ENCODE measurements around the gene KIAA0586.
A peak's percentile ranks its signal among the peaks of the same experiment; 100 is the strongest.
"Not testable (repeated sequence)": the region's sequence is repeated elsewhere in the genome, so short reads cannot be mapped to it uniquely, and the experiment has no call there.

KIAA0586 gene

DNA sequence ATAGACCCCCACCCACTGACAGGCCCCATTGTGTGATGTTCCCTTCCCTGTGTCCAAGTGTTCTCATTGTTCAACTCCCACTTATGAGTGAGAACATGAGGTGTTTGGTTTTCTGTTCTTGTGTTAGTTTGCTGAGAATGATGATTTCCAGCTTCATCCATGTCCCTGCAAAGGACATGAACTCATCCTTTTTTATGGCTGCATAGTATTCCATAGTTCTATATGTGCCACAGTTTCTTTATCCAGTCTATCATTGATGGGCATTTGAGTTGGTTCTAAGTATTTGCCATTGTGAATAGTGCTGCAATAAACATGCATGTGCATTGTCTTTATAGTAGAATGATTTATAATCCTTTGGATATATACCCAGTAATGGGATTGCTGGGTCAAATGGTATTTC, 152.5 kb downstream of the KIAA0586 start:
- not testable (repeated sequence) for H3K9me3 Mint-ChIP-seq (ENCODE audit: low read depth); H3K36me3 Mint-ChIP-seq; H3K4me1 Mint-ChIP-seq (ENCODE audit: low read depth); H3K27ac Mint-ChIP-seq; H3K27me3 Mint-ChIP-seq; H3K4me3 Mint-ChIP-seq

DNA sequence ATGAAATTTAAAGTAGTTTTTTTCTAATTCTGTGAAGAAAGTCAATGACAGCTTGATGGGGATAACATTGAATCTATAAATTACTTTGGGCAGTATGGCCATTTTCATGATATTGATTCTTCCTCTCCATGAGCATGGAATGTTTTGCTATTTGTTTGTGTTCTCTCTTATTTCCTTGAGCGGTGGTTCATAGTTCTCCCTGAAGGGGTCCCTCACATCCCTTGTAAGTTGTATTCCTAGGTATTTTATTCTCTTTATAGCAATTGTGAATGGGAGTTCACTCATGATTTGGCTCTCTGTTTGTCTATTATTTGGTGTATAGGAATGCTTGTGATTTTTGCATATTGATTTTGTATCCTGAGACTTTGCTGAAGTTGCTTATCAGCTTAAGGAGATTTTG, 153.9 kb downstream of the KIAA0586 start:
- not testable (repeated sequence) for H3K4me1 Mint-ChIP-seq (ENCODE audit: low read depth); H3K27ac Mint-ChIP-seq; H3K4me3 Mint-ChIP-seq; H3K36me3 Mint-ChIP-seq; H3K9me3 Mint-ChIP-seq (ENCODE audit: low read depth); H3K27me3 Mint-ChIP-seq

DNA sequence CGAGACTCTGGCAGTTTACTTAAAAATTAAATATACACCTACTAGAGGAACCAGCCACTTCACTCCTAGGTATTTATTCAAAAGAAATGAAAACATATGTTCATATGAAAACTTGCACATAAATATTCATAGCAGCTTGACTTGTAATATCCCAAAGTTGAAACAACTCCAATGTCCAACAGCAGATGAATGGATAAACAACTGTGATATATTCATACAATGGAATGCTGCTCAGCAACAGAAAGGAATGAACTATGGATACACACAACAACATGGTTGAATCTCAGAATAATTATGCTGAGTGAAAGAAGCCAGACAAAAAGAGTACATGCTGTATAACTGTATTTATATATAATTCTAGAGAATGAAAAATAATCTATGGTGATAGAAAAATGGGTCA, 156.9 kb downstream of the KIAA0586 start:
- Mint-ChIP-seq H3K27me3 (peaks cover 7% of the 10 kb centered on the region), H3K9me3 (ENCODE audit: low read depth) (peaks cover 4% of the 10 kb centered on the region), H3K36me3 (peaks cover 7% of the 10 kb centered on the region), H3K27ac (no peak overlapping the region), H3K4me3 (no peak overlapping the region), H3K4me1 (ENCODE audit: low read depth) (peaks cover 4% of the 10 kb centered on the region)

DNA sequence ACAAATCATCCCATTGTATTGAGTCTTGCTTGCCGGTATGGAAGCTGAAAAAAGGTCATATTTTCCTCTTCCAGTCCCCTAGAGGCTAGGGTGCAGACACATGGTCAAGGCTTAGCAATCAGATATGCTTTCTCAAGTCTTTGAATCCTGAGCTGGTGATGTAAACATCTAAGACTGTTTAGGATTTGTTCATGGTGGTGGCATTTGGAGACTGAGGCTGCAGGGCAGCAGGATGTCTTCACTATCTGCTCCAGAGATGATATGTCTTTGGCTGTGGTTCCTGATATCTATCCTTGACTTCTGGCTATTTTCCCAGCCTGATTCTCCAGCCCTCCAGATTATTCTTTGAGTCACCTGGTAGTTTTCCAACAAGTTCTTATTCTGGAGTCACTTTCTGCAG, 159.8 kb downstream of the KIAA0586 start:
- peaks cover 5% of the 10 kb centered on the region for H3K36me3 Mint-ChIP-seq
- peaks cover 4% of the 10 kb centered on the region for H3K9me3 Mint-ChIP-seq (ENCODE audit: low read depth)
- peaks cover 7% of the 10 kb centered on the region for H3K27me3 Mint-ChIP-seq
- peaks cover 4% of the 10 kb centered on the region for H3K4me1 Mint-ChIP-seq (ENCODE audit: low read depth)
- H3K27ac Mint-ChIP-seq = no peak overlapping the region
- H3K4me3 Mint-ChIP-seq = no peak overlapping the region

DNA sequence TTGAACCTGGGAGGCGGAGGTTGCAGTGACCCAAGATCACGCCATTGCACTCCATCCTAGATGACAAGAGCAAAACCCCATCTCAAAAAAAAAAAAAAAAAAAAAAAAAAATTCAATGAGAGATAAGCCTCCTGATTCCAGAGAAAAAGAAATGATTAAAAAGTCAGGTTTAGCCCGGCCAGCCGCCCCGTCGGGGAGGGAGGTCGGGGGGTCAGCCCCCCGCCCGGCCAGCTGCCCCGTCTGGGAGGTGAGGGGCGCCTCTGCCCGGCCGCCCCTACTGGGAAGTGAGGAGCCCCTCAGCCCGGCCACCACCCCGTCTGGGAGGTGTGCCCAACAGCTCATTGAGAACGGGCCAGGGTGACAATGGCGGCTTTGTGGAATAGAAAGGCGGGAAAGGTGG, 160.8 kb downstream of the KIAA0586 start:
- not testable (repeated sequence) for H3K36me3 Mint-ChIP-seq; H3K27ac Mint-ChIP-seq; H3K4me3 Mint-ChIP-seq; H3K9me3 Mint-ChIP-seq (ENCODE audit: low read depth); H3K27me3 Mint-ChIP-seq; H3K4me1 Mint-ChIP-seq (ENCODE audit: low read depth)

DNA sequence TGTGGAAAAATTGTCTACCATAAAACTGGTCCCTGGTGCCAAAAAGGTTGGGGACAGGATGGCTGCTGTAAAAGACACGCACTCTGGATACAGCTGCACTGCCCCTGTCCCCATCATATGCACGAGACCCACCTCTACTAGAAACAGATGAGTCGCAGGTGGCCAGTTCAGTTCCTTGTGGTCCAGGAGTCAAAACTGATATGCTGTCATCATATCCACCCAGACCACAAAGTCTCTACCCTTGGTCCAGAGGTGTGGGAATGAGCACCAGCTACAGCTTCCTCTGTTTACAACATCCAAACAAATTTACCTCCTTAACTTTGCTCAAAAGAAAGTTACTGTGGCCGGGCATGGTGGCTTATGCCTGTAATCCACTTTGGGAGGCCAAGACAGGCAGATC, 166.5 kb downstream of the KIAA0586 start:
- no peak overlapping the region for H3K27ac Mint-ChIP-seq
- no peak overlapping the region for H3K4me3 Mint-ChIP-seq
- no peaks in the 10 kb centered on the region for H3K9me3 Mint-ChIP-seq (ENCODE audit: low read depth)
- H3K36me3 Mint-ChIP-seq = no peaks in the 10 kb centered on the region
- H3K4me1 Mint-ChIP-seq (ENCODE audit: low read depth) = peaks cover 26% of the 10 kb centered on the region
- H3K27me3 Mint-ChIP-seq = peaks cover 6% of the 10 kb centered on the region

DNA sequence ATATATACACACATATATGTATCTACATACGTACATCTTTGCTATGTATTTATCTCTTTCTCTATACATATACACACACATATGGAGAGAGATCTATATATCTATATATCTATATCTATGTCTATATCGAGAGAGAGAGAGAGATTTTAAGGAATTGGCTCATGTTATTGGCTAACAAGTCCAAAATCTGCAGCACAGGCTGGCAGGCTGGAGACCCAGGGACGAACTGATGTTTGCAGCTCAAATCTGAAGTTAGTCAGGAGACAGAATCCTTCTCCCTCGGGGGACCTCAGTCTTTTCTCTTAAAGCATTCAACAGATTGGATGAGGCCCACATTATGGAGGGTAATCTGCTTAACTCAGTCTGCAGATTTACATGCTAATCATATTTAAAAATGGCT, 169.5 kb downstream of the KIAA0586 start:
- Mint-ChIP-seq H3K4me3 (no peak overlapping the region), H3K36me3 (no peaks in the 10 kb centered on the region), H3K9me3 (ENCODE audit: low read depth) (no peaks in the 10 kb centered on the region), H3K4me1 (ENCODE audit: low read depth) (peaks cover 34% of the 10 kb centered on the region), H3K27me3 (peaks cover 13% of the 10 kb centered on the region), H3K27ac (no peak overlapping the region)

DNA sequence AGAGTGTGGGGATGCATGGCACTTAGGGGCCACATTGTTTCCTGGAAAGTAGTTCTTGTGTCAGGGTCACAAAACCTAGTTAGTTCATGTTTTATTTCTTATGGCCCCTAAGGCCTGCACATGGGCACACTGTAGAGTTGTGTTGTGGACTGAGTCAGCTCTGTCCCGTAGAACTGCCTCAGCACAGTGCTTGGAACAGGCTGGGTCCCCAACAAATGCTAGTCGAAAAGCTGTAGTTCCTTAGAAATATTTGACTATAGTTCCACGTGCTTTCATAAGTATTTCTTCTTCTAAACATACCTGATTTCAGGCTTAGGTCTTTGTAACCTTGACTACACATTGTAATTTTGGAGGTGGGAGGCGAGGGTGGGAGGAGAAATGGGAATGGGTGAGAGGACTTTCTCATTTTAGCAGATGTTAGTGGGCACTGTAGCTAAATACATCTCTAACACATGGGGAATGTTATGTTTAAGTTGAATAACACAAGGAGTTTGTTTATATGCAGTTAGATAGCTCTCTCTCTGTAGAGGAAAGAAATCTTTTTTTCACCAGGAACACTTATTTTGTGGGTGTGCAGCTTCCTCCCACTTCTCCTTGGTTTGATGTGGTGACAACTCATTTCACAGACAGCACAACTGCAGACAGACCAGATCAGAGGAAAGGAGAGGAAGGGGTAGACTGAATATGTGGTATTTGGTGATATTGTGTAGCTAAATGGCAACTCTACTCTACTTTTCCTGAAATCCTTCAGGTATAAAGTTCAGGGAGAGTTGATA, 170.7 kb downstream of the KIAA0586 start:
- Mint-ChIP-seq H3K36me3 (no peaks in the 10 kb centered on the region), H3K4me3 (peak overlapping the region; percentile 63), H3K27me3 (peaks cover 14% of the 10 kb centered on the region), H3K27ac (no peak overlapping the region), H3K4me1 (ENCODE audit: low read depth) (peaks cover 34% of the 10 kb centered on the region), H3K9me3 (ENCODE audit: low read depth) (no peaks in the 10 kb centered on the region)

DNA sequence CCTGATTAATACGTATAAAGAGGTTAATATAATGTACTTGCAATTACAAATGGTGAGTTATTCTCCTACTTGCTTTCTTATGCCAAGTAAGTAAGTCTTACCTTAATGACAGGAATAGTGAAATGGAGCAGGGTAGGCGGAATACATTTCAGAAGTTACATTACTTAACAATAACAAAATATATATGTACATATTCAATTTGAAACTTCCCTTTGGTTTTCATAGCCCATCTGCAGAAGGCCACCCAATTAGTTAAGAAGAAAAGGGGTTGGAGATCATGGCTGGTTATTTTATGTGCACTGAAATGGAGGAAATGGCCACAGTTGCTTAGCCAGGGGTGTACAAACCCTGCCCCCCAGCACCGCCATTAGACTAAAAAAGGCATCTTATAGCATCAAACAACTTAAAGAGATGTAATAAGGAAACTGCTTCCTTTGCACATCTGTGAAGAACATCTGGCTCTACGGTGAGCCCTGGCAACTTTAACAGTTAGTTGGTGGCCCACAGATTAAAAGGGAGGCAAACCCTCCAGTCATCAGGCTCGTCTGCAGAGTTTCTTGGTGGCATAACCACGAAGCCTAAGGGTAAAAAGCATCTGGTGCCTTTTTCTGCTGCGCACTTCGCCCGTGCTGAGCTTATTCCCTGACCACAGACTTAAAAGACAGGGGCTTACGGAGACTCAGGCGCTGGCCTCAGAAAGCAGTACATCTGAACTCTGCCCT, 171.4 kb downstream of the KIAA0586 start:
- peaks cover 14% of the 10 kb centered on the region for H3K27me3 Mint-ChIP-seq
- H3K4me1 Mint-ChIP-seq (ENCODE audit: low read depth) = peaks cover 34% of the 10 kb centered on the region
- no peaks in the 10 kb centered on the region for H3K9me3 Mint-ChIP-seq (ENCODE audit: low read depth)
- no peaks in the 10 kb centered on the region for H3K36me3 Mint-ChIP-seq
- H3K27ac Mint-ChIP-seq = no peak overlapping the region
- peak overlapping the region; percentile 63 for H3K4me3 Mint-ChIP-seq

DNA sequence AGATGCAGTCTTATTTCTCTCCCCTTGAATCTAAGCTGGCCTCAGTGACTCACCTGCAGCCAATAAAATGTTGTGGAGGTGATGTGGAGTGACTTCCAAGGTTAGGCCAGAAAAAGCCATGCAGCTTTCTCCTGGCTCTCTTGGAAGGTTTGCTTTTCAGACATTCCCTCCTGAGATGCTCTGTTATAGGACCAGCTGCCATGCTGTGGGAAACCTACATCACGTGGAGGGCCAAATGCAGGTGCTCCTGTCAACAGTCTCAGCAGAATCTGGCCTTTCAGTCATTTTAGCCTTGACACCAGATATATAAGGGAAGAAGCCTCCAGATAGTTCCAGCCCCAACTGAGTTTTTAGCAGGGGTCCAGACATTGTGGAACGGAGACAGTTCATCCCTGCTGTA, 172.2 kb downstream of the KIAA0586 start:
- Mint-ChIP-seq H3K27me3 (peaks cover 14% of the 10 kb centered on the region), H3K27ac (no peak overlapping the region)

More for the DNA sequence above, 172.2 kb downstream of the KIAA0586 start:
- H3K4me1 Mint-ChIP-seq (ENCODE audit: low read depth) = peaks cover 34% of the 10 kb centered on the region
- no peaks in the 10 kb centered on the region for H3K9me3 Mint-ChIP-seq (ENCODE audit: low read depth)
- H3K36me3 Mint-ChIP-seq = no peaks in the 10 kb centered on the region
- H3K4me3 Mint-ChIP-seq = no peak overlapping the region

All from activated naive CD8-positive, alpha-beta T cell (primary cell).